CD4-positive, alpha-beta T cell (primary cell): ENCODE data around the gene GSDME. TPM values are rescaled to one million over a fixed set of nuclear protein-coding genes. Genes with fewer than 3 reads are reported as not detected.

Experiments
- ATAC-seq: fragments of 200-7000 bp; cut with Tn5 transposase; one replicate; pipeline ENCODE4 v1.10.0; 2022; ENCODE audit warnings: mild to moderate bottlenecking; ENCODE audit not compliant: poor library complexity
- CTCF ChIA-PET: fragments of 350-600 bp; sonication (Branson Sonifier 250); formaldehyde crosslinking; loops from one replicate; lab custom pipeline; 2021; ENCODE audit warnings: antibody characterized with exemption, inconsistent platforms; lab: Charles Lee
- POLR2A ChIA-PET: fragments of 350-600 bp; sonication (Branson Sonifier 250); formaldehyde crosslinking; loops from one replicate; lab custom pipeline; 2021; ENCODE audit warnings: antibody characterized with exemption, inconsistent platforms; lab: Charles Lee
- DNase-seq, 14 experiments: peaks; one replicate each; pipeline ENCODE4 v3.0.0-alpha.2; 2013 to 2020; ENCODE audit warnings: mixed read lengths in 2 of 14
- H3K27ac ChIP-seq, 2 donors: one replicate each; pipeline versions ENCODE4 v1.5.1 to v1.7.0; 2013; ENCODE audit warnings: low read length in 2 of 2, low read depth in 1 of 2, mild to moderate bottlenecking in 1 of 2
- H3K27me3 ChIP-seq, 2 experiments: 1 replicate in 1 of 2; 2 replicates in 1 of 2; pipeline versions ENCODE4 v1.6.1 to v1.7.0; 2013; ENCODE audit warnings: low read length in 2 of 2, control low read depth in 1 of 2, mild to moderate bottlenecking in 1 of 2, moderate library complexity in 1 of 2; ENCODE audit not compliant: insufficient read depth in 2 of 2, control insufficient read depth in 1 of 2
- H3K36me3 ChIP-seq: one replicate; pipeline ENCODE4 v1.6.1; 2013; ENCODE audit warnings: low read length, control low read depth; ENCODE audit not compliant: insufficient read depth
- H3K4me1 ChIP-seq: one replicate; pipeline ENCODE4 v1.6.1; 2013; ENCODE audit warnings: low read length, control low read depth; ENCODE audit not compliant: insufficient read depth
- H3K4me3 ChIP-seq: one replicate; pipeline ENCODE4 v1.5.1; 2013; ENCODE audit warnings: mild to moderate bottlenecking, low read length, moderate library complexity
- H3K9me3 ChIP-seq, 2 experiments: 1 replicate in 1 of 2; 2 replicates in 1 of 2; pipeline versions ENCODE4 v1.6.1 to v1.7.0; 2013; ENCODE audit warnings: low read length in 2 of 2, mild to moderate bottlenecking in 2 of 2, control low read depth in 1 of 2, moderate library complexity in 1 of 2; ENCODE audit not compliant: control insufficient read depth in 1 of 2, insufficient read depth in 1 of 2
- H3K27ac Mint-ChIP-seq: one replicate; pipeline ENCODE4 v1.8.0; 2020; ENCODE audit warnings: mixed read lengths
- H3K27me3 Mint-ChIP-seq: one replicate; pipeline ENCODE4 v1.8.0; 2021; ENCODE audit warnings: mixed read lengths
- H3K36me3 Mint-ChIP-seq: one replicate; pipeline ENCODE4 v1.8.0; 2021; ENCODE audit warnings: low read depth, mixed read lengths
- H3K4me1 Mint-ChIP-seq: one replicate; pipeline ENCODE4 v1.8.0; 2021; ENCODE audit warnings: low read depth, mixed read lengths
- H3K4me3 Mint-ChIP-seq: one replicate; pipeline ENCODE4 v1.8.0; 2020; ENCODE audit warnings: mild to moderate bottlenecking, mixed read lengths
- H3K9me3 Mint-ChIP-seq: one replicate; pipeline ENCODE4 v1.8.0; 2020; ENCODE audit warnings: mixed read lengths
- intact Hi-C, 2 experiments: fragments of 100-400 bp; cut with DNase I in 1 of 2; cut with micrococcal nuclease in 1 of 2; formaldehyde crosslinking; loops; one replicate each; pipeline versions ENCODE4 v1.15.1 to v1.9.0; 2023 to 2025; cut with DNase I, micrococcal nuclease
- total RNA-seq, 174 experiments: library from RNA in 2 of 174; stranded (reverse) in 2 of 174; gene quantifications; one replicate each; pipeline ENCODE4 v1.2.3 and lab custom pipeline; 2021 to 2026
- TF ChIP-seq, protein P1 (sequence below): fragments of 200-600 bp; IDR thresholded peaks from one replicate; pipeline ENCODE4 v1.8.0; 2022; ENCODE audit warnings: antibody characterized with exemption, mild to moderate bottlenecking

GSDME gene
- total RNA-seq, 2 experiments from 2014 or later: 0.19 TPM; not detected in 1

DNA sequence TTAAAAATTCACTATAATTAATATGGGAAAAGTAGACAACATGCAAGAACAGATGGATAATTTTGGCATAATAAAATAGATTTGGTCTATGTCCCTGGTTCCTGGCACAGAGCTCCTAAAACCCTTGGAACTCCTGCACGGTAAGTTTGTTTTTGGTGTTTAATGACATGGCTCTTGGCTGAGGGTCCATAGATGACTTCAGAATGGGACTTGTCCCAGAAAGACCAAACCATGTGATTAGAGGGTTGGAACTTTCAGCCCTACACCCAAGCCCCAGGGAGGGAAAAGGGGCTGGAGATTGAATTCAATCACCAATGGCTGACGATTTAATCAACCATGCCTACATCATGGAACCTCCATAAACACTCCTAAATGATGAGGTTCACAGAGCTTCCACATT, 12.6 kb upstream of the GSDME start:
- no peak overlapping the region for H3K27ac ChIP-seq
- Mint-ChIP-seq H3K9me3 (peaks cover 3% of the 10 kb centered on the region), H3K36me3 (no peaks in the 10 kb centered on the region), H3K27me3 (peaks cover 29% of the 10 kb centered on the region), H3K27ac (no peak overlapping the region), H3K4me1 (no peaks in the 10 kb centered on the region), H3K4me3 (no peak overlapping the region)
- ATAC-seq: no peak
- TF ChIP-seq, protein P1, sequence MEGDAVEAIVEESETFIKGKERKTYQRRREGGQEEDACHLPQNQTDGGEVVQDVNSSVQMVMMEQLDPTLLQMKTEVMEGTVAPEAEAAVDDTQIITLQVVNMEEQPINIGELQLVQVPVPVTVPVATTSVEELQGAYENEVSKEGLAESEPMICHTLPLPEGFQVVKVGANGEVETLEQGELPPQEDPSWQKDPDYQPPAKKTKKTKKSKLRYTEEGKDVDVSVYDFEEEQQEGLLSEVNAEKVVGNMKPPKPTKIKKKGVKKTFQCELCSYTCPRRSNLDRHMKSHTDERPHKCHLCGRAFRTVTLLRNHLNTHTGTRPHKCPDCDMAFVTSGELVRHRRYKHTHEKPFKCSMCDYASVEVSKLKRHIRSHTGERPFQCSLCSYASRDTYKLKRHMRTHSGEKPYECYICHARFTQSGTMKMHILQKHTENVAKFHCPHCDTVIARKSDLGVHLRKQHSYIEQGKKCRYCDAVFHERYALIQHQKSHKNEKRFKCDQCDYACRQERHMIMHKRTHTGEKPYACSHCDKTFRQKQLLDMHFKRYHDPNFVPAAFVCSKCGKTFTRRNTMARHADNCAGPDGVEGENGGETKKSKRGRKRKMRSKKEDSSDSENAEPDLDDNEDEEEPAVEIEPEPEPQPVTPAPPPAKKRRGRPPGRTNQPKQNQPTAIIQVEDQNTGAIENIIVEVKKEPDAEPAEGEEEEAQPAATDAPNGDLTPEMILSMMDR: no peak
- H3K9me3 ChIP-seq: peaks cover 0 to 6% of the 10 kb centered on the region in 2 experiments
- H3K27me3 ChIP-seq: no peaks in the 10 kb centered on the region
- no peak overlapping the region for H3K4me3 ChIP-seq
- POLR2A ChIA-PET: no interaction called here
- no peaks in the 10 kb centered on the region for H3K4me1 ChIP-seq
- CTCF ChIA-PET: no interaction called here
- no peak for DNase-seq
- H3K36me3 ChIP-seq: no peaks in the 10 kb centered on the region
- intact Hi-C loops: no loop called here

DNA sequence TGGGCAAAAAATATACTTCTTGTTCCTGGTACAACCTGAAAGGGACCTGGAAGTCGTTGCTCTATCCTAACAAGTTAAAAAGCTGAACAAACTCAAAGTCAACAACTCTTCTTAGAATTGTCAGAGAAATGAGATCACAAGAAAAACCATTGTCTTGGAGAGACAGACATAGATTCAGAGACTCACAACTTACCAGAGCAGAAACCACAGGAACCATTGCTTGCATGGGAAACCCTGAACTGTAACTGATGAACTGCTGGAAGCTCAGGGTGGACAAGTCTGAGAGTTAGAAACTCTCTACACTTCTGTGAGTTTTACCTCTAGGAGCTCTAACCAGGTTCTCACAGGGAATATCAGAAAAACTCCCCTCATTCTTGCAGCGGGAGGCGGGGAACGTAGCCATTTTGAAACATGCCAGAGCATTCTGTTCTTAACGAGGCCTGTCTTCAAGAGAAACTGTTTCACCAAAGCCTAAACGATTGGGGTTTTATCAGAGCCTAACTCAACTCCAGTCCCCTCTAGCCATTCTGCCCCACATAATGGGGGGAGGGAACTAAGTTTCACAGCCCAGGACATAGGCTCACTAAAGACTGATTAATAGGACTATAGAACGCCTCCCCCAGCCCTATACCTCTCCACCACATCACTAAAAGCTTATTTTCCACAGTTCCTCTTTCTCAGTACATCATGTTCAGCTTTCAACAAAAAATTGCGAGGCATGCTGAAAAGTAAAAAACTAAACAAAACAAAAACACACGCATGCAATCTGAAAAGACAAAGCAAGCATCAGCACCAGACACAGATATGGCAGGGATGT, 12.0 kb upstream of the GSDME start:
- no peak for DNase-seq
- no peak overlapping the region for H3K4me3 Mint-ChIP-seq
- peaks cover 0 to 6% of the 10 kb centered on the region in 2 experiments for H3K9me3 ChIP-seq
- ChIA-PET CTCF (no interaction called here), POLR2A (no interaction called here)
- H3K4me1 ChIP-seq: no peaks in the 10 kb centered on the region
- peaks cover 3% of the 10 kb centered on the region for H3K9me3 Mint-ChIP-seq
- H3K4me3 ChIP-seq: no peak overlapping the region
- H3K27ac Mint-ChIP-seq: no peak overlapping the region
- no peaks in the 10 kb centered on the region for H3K4me1 Mint-ChIP-seq
- peaks cover 0 to 2% of the 10 kb centered on the region in 2 experiments for H3K27me3 ChIP-seq
- no peak overlapping the region for H3K27ac ChIP-seq
- intact Hi-C loops: no loop called here
- no peaks in the 10 kb centered on the region for H3K36me3 ChIP-seq
- peaks cover 35% of the 10 kb centered on the region for H3K27me3 Mint-ChIP-seq
- ATAC-seq: no peak
- no peaks in the 10 kb centered on the region for H3K36me3 Mint-ChIP-seq
- TF ChIP-seq, protein P1: no peak

DNA sequence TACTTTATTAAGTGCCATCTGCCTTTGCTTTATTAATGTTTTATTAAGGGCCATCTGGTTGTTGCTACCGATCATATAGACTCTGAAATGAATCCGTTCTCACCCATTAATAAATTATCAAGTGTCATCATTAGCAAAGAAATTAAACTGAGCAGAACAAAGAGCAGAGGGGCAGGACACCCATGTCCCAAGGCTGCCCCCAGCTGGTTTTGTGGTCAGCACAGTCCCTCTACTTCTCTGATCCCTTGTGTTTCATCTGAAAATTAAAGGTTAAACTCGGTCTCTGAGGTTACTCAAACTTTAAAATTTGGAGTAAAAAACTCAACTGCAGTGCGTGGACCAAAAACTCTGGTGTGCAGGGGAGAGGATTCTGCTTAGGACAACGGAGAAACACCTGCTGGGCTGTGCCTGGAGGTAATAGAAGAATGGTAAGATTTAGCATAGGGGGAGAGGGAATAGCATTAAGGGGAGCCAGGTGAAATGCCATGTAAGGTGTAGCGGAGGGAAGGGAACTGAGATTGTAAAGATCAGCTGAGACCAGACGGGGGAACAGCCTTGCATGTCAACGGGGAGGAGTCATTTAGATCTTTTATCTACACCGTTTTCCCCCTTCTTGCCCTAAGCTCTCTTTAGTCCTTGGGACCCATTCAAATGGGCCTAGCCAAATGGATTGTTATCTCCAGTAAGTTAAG, 10.8 kb upstream of the GSDME start:
- Histone ChIP-seq H3K27ac (no peak overlapping the region), H3K4me3 (no peak overlapping the region), H3K36me3 (no peaks in the 10 kb centered on the region), H3K4me1 (no peaks in the 10 kb centered on the region), H3K9me3 (peaks cover 0 to 6% of the 10 kb centered on the region in 2 experiments), H3K27me3 (peaks cover 0 to 8% of the 10 kb centered on the region in 2 experiments)
- H3K4me3 Mint-ChIP-seq: no peak overlapping the region
- peaks cover 46% of the 10 kb centered on the region for H3K27me3 Mint-ChIP-seq
- intact Hi-C loops: no loop called here
- ATAC-seq (no peak), DNase-seq (no peak)
- H3K36me3 Mint-ChIP-seq: no peaks in the 10 kb centered on the region
- peaks cover 3% of the 10 kb centered on the region for H3K9me3 Mint-ChIP-seq
- ChIA-PET CTCF (interaction anchor here (0.6 kb wide), 1 partner anchor 291 kb away, joined by 3 read pairs; no protein-coding TSS in a partner anchor), POLR2A (no interaction called here)
- H3K4me1 Mint-ChIP-seq: no peaks in the 10 kb centered on the region
- TF ChIP-seq, protein P1: no peak
- no peak overlapping the region for H3K27ac Mint-ChIP-seq
